Activated T-cell treated with anti-CD3 and anti-CD28 coated beads for 1 hour (primary cell): ENCODE data around the gene NR3C2.

Source experiments
- DNase-seq: peaks from one replicate; pipeline ENCODE4 v3.0.0-alpha.2; 2020; ENCODE audit warnings: low read depth

NR3C2 gene

DNA sequence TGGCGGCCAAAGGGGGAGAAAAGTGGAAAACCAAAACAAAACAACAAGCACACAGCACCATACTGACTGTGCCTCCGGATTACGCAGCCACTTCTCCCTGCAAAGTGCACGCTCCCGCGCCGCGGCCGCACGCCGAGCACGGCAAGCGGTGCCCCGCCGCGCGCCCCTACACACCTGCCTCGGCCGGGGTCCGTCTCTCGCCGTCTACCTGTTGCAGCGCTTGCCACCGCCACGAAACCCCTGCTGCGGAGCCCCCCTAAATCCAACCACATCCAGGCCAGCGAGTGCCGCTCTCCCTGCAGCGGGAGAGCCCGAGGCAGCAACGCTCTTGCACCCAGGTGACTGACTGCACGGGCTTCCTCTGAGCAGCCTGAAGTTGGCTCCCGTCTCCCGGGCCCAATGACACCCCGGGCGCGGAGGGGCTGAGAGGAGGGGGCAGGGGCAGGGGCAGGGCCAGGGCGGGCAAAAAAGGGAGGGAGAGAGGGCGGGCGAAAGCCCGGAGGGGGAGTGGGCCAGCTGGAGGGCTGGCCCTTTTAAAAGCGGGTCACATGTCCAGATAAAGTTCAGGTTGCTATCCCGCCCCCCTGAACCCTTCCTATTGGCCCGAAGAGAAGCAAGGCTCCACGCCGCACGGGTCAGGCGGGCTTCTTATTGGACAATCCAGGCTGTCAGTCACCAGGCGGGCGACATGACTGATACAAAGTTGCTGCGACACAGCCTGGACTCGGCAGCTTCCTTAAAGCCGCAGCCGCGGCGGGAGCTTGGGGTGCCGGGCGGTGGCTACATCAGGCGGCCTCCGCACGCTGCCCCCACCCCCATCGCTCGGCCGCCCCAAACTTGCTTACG, at the start of gene NR3C2:
Gene NR3C2, minus strand, starts transcription at position 429 of the 846 bp plus-strand sequence.
- DNase-seq, result peak; percentile 94

DNA sequence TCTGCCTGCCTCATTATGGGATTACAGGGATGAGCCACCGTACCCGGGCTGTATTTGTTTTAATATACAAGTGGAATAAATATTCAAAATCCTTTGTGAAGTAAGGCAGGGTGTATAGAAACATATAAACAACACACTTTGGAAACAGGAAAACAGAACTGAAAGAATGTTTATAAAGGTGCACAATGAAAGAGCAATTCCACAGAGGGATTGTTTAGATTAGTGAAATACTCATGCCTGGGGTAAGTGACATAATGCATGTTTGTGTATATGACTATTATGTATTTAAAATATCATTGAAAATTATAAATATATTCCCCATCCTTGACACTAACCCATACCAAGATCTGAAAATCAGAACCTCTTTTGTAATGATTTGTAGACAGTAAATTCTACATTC, 45.0 kb upstream of the NR3C2 start:
- no peak for DNase-seq

- DNase-seq, result no peak
Measured at GRCh38 chr4:148481636-148482035, 39.4 kb upstream of the NR3C2 start.

DNA sequence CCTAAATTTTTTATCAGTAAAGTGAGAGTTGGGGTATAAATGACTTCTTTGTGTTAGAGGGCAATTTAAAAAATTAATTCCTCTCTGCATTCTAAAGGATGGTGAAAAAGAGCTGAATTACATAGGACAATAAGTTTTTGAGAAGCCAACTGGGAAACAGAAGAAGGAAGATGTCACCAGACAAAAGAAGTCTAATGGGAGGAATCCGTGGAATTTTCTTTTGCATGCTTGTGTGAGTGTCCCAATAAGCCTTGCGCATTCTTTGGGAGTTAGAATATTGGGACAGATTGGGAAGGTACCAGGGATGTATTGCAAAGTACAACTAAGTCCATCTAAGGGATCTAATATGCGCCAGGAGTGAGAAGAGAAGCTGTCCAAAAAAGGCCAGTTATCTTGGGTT, 35.1 kb upstream of the NR3C2 start:
- DNase-seq, result no peak

DNA sequence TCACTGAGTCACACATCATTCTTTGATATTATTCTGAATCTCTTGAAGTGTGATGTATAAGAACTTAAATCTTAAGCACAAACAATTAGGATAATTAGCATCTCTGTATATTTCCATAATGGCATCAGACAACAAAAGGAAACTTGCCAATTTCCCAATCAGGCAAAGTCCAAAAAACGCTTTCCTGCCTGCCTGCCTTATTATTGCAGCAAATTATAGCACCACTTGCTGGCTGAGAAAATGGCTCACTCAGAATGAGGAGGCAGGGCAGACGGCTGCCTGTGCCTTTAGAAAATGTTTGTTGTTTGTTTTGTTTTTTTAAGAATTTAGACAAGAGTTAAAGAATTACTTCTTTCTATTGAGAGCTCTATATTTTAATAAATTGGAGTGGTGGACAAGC, 27.7 kb upstream of the NR3C2 start:
- no peak for DNase-seq

- DNase-seq, result no peak
Measured at GRCh38 chr4:148454835-148455234, 12.6 kb upstream of the NR3C2 start.

DNA sequence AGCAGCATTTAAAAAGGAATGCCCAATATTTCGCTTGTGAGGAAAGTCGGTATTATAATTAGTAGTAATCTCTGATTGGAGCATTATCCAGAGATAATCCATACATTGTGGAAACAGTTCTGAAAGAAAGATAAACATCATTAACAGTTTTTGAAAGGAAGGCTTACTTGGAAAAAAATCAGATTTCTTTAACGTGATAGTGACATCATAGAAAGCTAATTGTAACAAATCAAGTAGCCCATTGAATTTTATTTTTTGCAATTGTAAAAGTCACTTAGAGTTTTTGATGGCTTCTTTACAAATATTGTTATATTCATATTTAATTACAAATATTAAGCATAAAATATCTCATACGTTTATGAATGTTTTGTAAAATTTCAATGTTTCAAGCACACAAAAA, 11.6 kb upstream of the NR3C2 start:
- DNase-seq, result no peak

DNA sequence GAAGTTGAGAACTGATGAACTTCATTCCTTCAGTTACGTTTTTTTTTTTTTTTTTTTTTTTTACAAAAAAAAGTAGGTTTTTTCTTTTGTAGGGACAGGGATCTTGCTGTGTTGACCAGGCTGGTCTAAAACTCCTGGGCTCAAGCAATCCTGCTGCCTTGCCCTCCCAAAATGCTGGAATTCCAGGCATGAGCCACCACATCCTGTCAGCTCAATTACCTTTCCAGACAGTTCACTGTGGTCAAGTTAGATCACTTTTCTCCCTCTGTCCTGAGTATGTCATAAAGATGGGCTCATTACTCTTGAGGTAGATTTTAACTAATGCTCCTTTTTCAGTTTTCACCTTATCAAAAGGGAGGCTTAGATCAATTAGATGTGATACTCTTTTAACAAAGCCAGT, 10.8 kb upstream of the NR3C2 start:
- no peak for DNase-seq

DNA sequence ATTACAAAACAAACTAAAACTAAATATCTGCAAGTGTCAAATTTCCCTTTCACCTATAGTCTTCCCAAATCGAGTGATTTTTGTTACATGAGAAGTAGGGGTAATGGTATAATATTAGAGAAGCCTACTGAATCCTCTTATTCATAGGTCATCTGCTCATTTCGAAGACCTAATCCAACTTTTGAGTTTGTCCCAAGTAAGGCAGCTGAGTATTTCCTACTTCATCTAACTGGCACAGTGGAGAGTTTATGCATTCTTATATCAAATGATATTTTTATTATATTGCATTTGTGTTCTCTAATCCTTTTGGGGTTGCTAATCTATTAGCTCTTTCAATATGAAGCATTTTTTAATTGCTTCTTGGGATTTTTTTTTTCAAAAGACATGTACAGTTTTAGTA, 7.7 kb upstream of the NR3C2 start:
- DNase-seq, result no peak

DNA sequence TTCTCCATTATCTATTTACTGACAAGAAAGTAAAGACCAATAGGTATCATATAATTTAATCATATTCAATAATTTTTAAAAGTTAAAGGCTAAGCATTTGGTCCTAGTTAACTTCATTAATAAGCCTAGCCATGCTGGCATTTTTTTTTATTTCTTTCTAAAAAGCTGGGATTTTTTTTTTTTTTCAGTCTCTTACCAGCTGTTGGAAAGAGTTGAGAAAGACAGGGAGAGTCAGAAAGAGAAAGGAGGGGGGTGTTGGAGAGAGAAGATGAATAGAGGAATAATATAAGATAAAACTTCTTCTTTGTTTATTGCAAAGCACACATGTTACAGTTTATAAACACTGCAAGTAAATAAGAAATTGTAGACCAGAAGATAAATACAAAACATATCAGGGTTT, 5.9 kb upstream of the NR3C2 start:
- DNase-seq, result no peak

- no peak for DNase-seq
Measured at GRCh38 chr4:148447681-148448080, 5.5 kb upstream of the NR3C2 start.

- no peak for DNase-seq
Measured at GRCh38 chr4:148445860-148446330, 3.7 kb upstream of the NR3C2 start.

DNA sequence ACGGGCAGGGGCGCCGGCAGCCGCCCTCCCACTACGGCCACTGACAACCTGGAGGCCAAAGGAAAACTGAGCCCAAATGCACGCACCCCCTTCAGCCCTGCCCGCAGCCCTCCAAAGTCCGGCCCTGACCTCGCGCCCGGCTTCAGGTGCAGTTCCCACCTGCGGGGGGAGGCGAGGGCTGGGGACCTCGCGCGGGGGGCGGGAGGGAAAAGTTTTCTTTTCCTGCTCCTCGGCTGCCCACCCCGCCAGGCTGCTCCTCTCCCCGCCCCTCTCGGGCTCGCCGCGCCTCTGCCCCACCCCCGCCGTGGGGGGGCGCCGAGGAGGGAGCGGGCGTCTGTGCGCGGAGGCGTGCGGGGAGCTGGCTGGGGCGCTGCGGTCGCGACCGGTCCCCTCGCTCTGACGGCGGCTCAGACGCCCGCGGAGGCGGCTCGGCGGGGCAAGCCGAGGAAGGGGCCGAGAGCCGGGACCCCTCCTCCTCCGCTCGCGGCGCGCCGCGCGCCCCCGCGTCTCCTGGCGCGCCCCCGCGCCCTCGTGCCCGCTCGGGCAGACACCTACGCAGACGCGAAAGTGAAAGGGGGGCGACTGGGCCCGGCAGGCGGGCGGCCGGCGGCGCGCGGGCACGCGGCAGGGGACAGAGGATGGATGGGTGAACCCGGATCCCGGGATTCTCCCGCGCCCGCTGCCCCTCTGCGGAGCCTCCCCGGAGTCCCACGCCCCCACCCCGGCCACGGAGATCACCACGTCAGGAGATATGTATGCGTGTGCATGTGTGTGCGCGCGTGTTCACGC, 3.1 kb upstream of the NR3C2 start:
- DNase-seq, result peak; percentile 68

DNA sequence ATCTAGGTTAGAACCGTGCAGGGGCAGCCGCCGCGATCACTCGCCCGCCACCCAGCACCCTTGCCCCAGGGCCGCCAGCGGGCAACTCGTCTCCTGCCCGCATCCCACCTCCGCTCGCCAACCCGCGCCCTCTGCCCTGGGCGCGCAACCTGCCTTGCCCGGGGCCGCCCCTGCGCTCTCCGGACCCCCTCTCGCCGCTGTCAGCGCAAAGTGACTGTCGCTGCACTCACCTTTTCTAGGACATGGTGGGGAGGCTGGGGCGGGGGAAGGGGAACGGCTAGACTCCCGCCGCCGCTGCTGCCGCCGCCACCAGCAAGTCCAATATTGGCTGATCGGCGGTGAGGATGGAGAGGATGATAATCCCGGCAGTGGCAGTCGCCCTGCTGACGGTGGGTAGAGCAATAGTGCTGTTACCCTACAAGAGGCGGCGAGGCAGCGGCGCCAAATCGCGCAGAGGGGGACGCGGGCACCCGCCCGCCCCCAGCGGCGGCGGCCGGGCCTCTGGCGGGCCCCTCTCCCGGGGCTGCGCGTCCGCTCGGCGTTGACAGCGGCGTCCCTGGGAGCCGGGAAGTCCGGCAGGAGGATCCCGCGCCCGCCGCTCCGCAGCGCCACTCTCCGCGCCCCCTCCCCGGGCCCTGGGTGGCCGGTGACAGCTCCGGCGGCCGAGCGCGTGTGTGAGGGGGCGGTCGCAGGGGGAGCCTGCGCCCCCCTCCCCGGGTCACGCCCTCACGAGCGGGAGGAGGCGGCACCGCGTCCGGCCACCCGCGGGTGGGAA, 2.3 kb upstream of the NR3C2 start:
- peak; percentile 29 for DNase-seq

GRCh38 chr4:148443512-148444295, 1.5 kb upstream of the NR3C2 start:
- DNase-seq, result peak; percentile 16

- no peak for DNase-seq
Measured at GRCh38 chr4:148442832-148443511, 758 bp upstream of the NR3C2 start.

DNA sequence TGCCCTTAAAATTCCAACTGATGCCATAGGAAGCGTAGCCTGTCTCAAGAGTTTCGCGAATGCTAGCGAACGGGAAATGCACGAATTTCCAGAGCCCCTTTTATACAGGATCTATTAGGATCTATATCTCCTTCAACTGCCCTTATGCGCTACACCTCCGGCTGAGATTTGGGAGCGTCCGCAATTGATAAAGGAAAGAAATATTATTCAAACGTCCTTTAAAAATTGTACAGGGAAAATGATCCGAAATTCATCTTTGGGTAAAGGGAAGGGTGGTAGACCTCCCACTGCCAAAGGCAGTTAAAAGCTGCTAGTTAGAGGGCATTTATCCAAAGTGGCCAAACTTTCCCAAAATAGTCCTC, 609 bp downstream of the NR3C2 start:
- DNase-seq, result no peak

GRCh38 chr4:148438047-148438446, 4.2 kb downstream of the NR3C2 start:
- DNase-seq, result no peak

DNA sequence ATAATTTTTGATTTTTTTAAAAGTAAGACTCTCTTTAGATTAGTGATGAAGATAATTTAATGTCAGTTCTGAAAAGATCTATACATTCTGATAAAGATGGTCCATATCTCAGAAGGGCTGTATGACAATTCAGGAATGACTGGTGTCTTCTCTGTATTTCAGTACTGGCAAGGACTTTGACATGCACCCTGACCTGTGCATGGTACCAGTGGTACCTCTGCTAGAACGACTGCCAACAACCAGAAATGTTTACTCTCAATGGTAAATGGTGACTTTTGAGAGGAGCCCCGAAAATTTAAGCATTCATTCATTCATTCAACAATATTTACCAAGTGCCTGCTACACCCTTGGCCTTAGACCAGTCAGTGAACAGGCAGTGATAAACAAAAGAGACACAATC, 4.8 kb downstream of the NR3C2 start:
- DNase-seq, result no peak

DNA sequence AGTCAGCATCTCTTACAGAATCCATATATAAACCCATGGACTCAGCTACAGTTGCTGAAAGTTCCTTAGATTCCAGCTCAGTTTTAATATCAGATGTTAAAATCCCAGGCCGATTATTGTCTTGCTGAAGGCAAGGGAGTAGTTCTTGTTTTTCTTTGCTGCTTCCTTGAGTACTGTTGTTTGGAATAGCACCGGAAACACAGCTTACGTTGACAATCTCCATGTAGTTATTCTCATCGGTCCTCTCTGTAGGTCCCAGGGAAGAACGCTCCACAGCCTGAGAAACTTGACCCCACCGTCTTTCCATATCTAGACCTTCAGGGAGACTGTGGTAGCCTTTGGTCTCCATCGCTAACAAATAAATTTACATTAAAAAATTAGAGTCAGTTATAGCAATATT, 5.7 kb downstream of the NR3C2 start:
- DNase-seq, result no peak
